ENCODE data around the gene FCRL5. TPM values are rescaled to one million over a fixed set of nuclear protein-coding genes. Genes with fewer than 3 reads are reported as not detected.
"Not testable (repeated sequence)": the region's sequence is repeated elsewhere in the genome, so short reads cannot be mapped to it uniquely, and the experiment has no call there.

Gene FCRL5
- total RNA-seq, 1 experiment from 2014 or later: not detected

- DNase-seq (ENCODE audit: low spot score): no peak
These were observed 64.8 kb downstream of the FCRL5 start for GRCh38 chr1:157487504-157487903.

- DNase-seq (ENCODE audit: low spot score): no peak
These were observed 65.2 kb downstream of the FCRL5 start for GRCh38 chr1:157487096-157487495.

GRCh38 chr1:157486400-157486799 lies 65.9 kb downstream of the FCRL5 start:
- DNase-seq (ENCODE audit: low spot score): not testable (repeated sequence)

- no peak for DNase-seq (ENCODE audit: low spot score)
These were observed 66.5 kb downstream of the FCRL5 start for GRCh38 chr1:157485793-157486192.

GRCh38 chr1:157484573-157484972 lies 67.7 kb downstream of the FCRL5 start:
- no peak for DNase-seq (ENCODE audit: low spot score)

- no peak for DNase-seq (ENCODE audit: low spot score)
These were observed 68.7 kb downstream of the FCRL5 start for GRCh38 chr1:157483635-157484034.

GRCh38 chr1:157482717-157483116 lies 69.6 kb downstream of the FCRL5 start:
- no peak for DNase-seq (ENCODE audit: low spot score)

- DNase-seq (ENCODE audit: low spot score): no peak
These were observed 70.1 kb downstream of the FCRL5 start for GRCh38 chr1:157482174-157482573.

GRCh38 chr1:157478030-157478429 lies 74.3 kb downstream of the FCRL5 start:
- no peak for DNase-seq (ENCODE audit: low spot score)

GRCh38 chr1:157477419-157477818 lies 74.9 kb downstream of the FCRL5 start:
- no peak for DNase-seq (ENCODE audit: low spot score)

- DNase-seq (ENCODE audit: low spot score): no peak
These were observed 79.4 kb downstream of the FCRL5 start for GRCh38 chr1:157472959-157473358.

- peak; percentile 51 for DNase-seq (ENCODE audit: low spot score)
These were observed 80.1 kb downstream of the FCRL5 start for GRCh38 chr1:157472056-157472701.

- no peak for DNase-seq (ENCODE audit: low spot score)
These were observed 80.8 kb downstream of the FCRL5 start for GRCh38 chr1:157471531-157471930.

- DNase-seq (ENCODE audit: low spot score): no peak
These were observed 82.3 kb downstream of the FCRL5 start for GRCh38 chr1:157469752-157470675.

- no peak for DNase-seq (ENCODE audit: low spot score)
These were observed 83.0 kb downstream of the FCRL5 start for GRCh38 chr1:157469300-157469699.

- no peak for DNase-seq (ENCODE audit: low spot score)
These were observed 86.3 kb downstream of the FCRL5 start for GRCh38 chr1:157466011-157466410.

Other genes starting within 250 kb of the FCRL5 start
- not detected in 2 replicates for gene FCRL4, start 45.6 kb upstream of the FCRL5 start, total RNA-seq (2014; rRNA removed; shearing (Covaris generic))
- not detected in 2 replicates for gene FCRL3, start 148.3 kb upstream of the FCRL5 start, total RNA-seq (2014; rRNA removed; shearing (Covaris generic))
- gene FCRL2, start 224.6 kb upstream of the FCRL5 start, total RNA-seq (2014; rRNA removed; shearing (Covaris generic)): not detected in 2 replicates

All from HT-29 (cell line).